Peyer's patch (tissue), 4 donors: ENCODE measurements around the gene SCLY. TPM values are rescaled to one million over a fixed set of nuclear protein-coding genes. Genes with fewer than 3 reads are reported as not detected.

Source experiments
- DNase-seq, 3 donors: peaks; one replicate each; pipeline ENCODE4 v3.0.0-alpha.2; 2017 to 2019
- H3K27ac ChIP-seq, 4 donors: fragments of 200-600 bp; sonication (generic); one replicate each; pipeline ENCODE4 v1.5.1; 2016 to 2019
- H3K27me3 ChIP-seq, 2 donors: fragments of 200-600 bp; sonication (generic); one replicate each; pipeline ENCODE4 v1.5.1; 2019
- H3K36me3 ChIP-seq, 3 donors: fragments of 200-600 bp; sonication (generic); one replicate each; pipeline ENCODE4 v1.5.1; 2016 to 2019
- H3K4me1 ChIP-seq, 4 donors: fragments of 200-600 bp; sonication (generic); one replicate each; pipeline ENCODE4 v1.5.1; 2016 to 2019
- H3K4me3 ChIP-seq, 4 donors: fragments of 200-600 bp; sonication (generic); 1 replicate in 3 of 4; 2 replicates in 1 of 4; pipeline ENCODE4 v1.5.1; 2016 to 2019; ENCODE audit warnings: mild to moderate bottlenecking in 1 of 4
- H3K9me3 ChIP-seq, 4 donors: fragments of 200-600 bp; sonication (generic); one replicate each; pipeline ENCODE4 v1.5.1; 2016 to 2019; ENCODE audit warnings: mild to moderate bottlenecking in 1 of 4
- CTCF ChIP-seq, 6 experiments: fragments of 450-650 bp in 4 of 6; fragments of 200-600 bp in 2 of 6; sonication (generic) in 1 of 6; IDR thresholded peaks; one replicate each; pipeline ENCODE4 v1.5.1; 2017 to 2019; ENCODE audit warnings: antibody characterized with exemption in 6 of 6, mild to moderate bottlenecking in 3 of 6, moderate library complexity in 1 of 6
- POLR2A ChIP-seq, 2 donors: fragments of 450-650 bp; IDR thresholded peaks; one replicate each; pipeline ENCODE4 v1.5.1; 2017; ENCODE audit warnings: antibody characterized with exemption in 2 of 2, mild to moderate bottlenecking in 2 of 2, moderate library complexity in 2 of 2
- total RNA-seq, 4 donors: library from RNA; depleted of rRNA; stranded (reverse); fragments of >200 nt; gene quantifications; one replicate each; pipeline ENCODE4 v1.1.0, GENCODE V29; 2016

The SCLY gene
- total RNA-seq, 4 donors from 2014 or later: 13.2 to 45.2 (median 24.2) TPM

DNA sequence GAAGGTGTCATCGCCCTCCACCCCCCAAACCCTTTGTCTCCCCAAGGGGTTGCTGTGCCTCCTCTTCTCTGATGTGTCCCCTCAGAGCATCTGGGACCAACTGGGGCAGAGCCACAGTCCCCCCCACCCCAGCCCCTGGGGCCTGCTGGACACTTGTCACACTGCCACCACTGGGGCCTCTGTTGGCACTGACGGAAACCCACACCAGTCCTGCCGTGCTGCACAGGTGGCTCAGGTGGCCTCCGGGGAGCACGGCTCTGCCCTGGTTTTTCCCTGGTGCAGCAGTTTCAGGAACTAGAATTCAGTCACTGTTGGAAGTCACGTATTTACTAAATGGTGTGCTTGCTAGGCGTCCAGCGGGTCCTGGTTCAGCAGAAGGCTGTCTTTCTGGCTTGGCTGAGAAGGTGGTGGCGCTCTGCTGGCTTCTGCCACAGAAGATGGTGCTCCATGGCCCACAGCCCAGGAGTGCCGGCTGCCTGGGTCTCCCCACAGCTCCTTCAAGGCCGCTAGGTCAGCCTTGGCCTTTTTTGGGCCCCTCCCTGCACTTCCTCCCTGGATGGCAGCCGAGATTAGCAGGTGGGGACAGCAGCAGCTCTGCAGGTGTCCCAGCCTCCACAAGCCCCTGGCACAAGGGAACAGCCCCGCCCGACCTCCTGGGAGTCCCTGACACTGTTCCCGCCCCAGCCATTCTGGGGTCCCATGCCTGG, 59.1 kb downstream of the SCLY start:
- Histone ChIP-seq H3K27ac (no peak overlapping the region), H3K27me3 (no peaks in the 10 kb centered on the region), H3K4me1 (no peaks in the 10 kb centered on the region), H3K36me3 (no peaks in the 10 kb centered on the region), H3K4me3 (no peak overlapping the region), H3K9me3 (no peaks in the 10 kb centered on the region)
- peak in 1 of 3 donors; percentile 27 for DNase-seq
- TF ChIP-seq POLR2A (IDR thresholded peaks at IDR 0.05) (no peak), CTCF (IDR thresholded peaks at IDR 0.05) (no peak)

DNA sequence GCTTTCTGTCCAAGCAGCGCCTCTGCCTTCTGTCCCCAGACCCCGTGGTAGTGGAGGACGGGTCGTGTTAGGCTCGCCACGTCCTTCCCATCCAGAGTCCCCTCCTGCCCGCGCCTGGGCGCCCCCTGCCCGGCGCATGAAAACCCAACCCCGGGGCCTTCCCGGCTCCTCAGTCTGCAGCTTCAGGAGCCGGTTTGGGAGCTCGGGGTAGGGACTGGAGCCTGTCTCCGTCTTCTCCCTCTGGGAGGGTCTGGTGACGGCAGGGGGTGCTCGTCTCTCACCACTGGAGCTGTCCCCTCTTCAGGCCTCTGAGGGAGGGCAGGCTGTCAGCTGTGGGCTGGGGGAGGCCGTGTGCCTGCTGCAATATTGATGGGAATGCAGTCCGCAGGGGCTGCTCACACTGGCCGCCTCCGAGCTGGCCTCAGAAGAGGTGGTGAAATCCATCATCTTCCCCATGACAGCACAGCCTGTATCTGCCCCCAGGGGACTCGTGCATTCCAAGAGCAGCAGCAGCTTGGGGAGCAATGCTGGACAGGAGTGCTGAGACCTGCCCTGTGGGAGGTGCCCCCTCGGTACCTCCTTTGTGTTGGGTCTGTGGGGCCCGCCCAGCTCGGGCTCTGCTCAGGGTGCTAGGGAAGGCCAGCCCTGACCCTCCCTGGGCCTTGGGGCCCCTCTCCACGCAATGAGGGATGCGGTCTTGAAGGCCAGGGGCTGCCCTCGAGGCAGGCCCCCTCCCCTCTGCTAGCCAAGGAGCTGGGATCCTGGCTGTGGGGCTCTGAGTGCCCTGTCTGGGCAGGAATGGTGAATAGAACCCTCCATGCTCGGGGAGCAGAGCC, 59.9 kb downstream of the SCLY start:
- no peaks in the 10 kb centered on the region for H3K4me1 ChIP-seq
- H3K27me3 ChIP-seq: no peaks in the 10 kb centered on the region
- H3K27ac ChIP-seq: no peak overlapping the region
- no peak overlapping the region for H3K4me3 ChIP-seq
- TF ChIP-seq POLR2A (IDR thresholded peaks at IDR 0.05) (no peak), CTCF (IDR thresholded peaks at IDR 0.05) (no peak)
- peak in 1 of 3 donors; percentile 46 for DNase-seq
- no peaks in the 10 kb centered on the region for H3K9me3 ChIP-seq
- H3K36me3 ChIP-seq: no peaks in the 10 kb centered on the region

DNA sequence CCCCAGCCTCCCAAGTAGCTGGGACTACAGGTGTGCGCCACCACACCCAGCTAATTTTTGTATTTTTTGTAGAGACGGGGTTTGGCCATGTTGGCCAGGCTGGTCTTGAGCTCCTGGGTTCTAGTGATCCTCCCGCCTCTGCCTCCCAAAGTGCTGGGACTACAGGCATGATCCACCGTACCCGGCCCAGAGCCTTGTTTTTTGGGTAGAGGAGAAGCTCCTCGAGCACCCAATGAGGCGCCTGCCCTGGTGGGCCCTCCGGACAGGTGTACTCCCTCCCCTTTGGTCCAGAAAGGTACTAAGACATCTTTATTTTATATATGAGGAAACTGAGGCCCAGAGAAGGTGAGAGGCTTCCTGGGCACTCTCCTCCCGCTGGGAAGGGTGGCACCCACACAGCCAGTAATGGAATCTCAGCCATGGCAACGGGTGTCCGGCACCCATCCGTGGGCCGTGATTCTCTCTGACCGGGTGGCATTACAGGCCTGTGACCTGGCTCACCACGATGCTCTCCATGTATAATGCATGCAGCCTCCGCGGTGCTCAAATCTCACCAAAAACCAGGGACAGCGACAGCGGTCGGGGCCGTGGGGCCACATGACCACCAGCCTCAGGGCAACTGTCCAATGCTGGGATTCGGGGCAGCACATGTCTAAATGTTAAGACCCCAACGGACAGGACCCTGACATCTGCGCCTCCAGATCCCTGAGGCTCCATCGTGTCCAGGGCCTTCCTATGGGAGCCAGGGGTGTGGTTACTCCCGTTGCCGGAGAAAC, 60.9 kb downstream of the SCLY start:
- H3K27ac ChIP-seq: no peak overlapping the region
- H3K9me3 ChIP-seq: no peaks in the 10 kb centered on the region
- TF ChIP-seq CTCF (IDR thresholded peaks at IDR 0.05): no peak
- TF ChIP-seq POLR2A (IDR thresholded peaks at IDR 0.05): no peak
- H3K27me3 ChIP-seq: no peaks in the 10 kb centered on the region
- no peaks in the 10 kb centered on the region for H3K36me3 ChIP-seq
- no peaks in the 10 kb centered on the region for H3K4me1 ChIP-seq
- H3K4me3 ChIP-seq: no peak overlapping the region
- DNase-seq: peak in 1 of 3 donors; percentile 33

GRCh38 chr2:238122287-238123217, 61.8 kb downstream of the SCLY start:
- no peaks in the 10 kb centered on the region for H3K4me1 ChIP-seq
- no peak overlapping the region for H3K4me3 ChIP-seq
- H3K9me3 ChIP-seq: no peaks in the 10 kb centered on the region
- peak in 1 of 3 donors; percentile 34 for DNase-seq
- no peak overlapping the region for H3K27ac ChIP-seq
- no peaks in the 10 kb centered on the region for H3K36me3 ChIP-seq
- TF ChIP-seq CTCF (IDR thresholded peaks at IDR 0.05): no peak
- TF ChIP-seq POLR2A (IDR thresholded peaks at IDR 0.05): no peak
- H3K27me3 ChIP-seq: no peaks in the 10 kb centered on the region
